Stimulated activated CD8-positive, alpha-beta memory T cell treated with anti-CD3 and anti-CD28 coated beads, Interleukin-2, amount 100 ng/mL, for 48 hours (primary cell): ENCODE measurements around the gene CD93.

ENCODE experiments used
- DNase-seq, 2 donors: peaks; one replicate each; pipeline ENCODE4 v3.0.0-alpha.2; 2020; ENCODE audit warnings: low read depth in 2 of 2

Gene CD93

DNA sequence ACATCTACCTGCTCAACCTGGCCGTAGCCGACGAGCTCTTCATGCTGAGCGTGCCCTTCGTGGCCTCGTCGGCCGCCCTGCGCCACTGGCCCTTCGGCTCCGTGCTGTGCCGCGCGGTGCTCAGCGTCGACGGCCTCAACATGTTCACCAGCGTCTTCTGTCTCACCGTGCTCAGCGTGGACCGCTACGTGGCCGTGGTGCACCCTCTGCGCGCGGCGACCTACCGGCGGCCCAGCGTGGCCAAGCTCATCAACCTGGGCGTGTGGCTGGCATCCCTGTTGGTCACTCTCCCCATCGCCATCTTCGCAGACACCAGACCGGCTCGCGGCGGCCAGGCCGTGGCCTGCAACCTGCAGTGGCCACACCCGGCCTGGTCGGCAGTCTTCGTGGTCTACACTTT is 50.4 kb downstream of the CD93 start:
- no peak for DNase-seq

- no peak for DNase-seq
Observed at GRCh38 chr20:23034721-23035671, 51.1 kb downstream of the CD93 start, which contains the start of gene SSTR4. Gene SSTR4, plus strand, starts transcription at chr20:23035312. Its CDS starts 172 bp downstream, at chr20:23035484.

GRCh38 chr20:23033918-23034317 is 52.2 kb downstream of the CD93 start:
- DNase-seq: no peak

- DNase-seq: no peak
Observed at GRCh38 chr20:23032750-23033078, 53.4 kb downstream of the CD93 start.

GRCh38 chr20:23032056-23032749 is 53.9 kb downstream of the CD93 start:
- no peak for DNase-seq

- no peak for DNase-seq
Observed at GRCh38 chr20:23031346-23031745, 54.8 kb downstream of the CD93 start.
